Glutamatergic neuron (in vitro differentiated cells): ENCODE measurements around the gene LGSN. TPM values are rescaled to one million over a fixed set of nuclear protein-coding genes. Genes with fewer than 3 reads are reported as not detected.

ENCODE experiments used
- DNase-seq: peaks from one replicate; pipeline ENCODE4 v3.0.0; 2022
- H3K27ac Mint-ChIP-seq: one replicate; pipeline ENCODE4 v1.8.0; 2020; ENCODE audit warnings: mild to moderate bottlenecking, mixed read lengths, inconsistent platforms; ENCODE audit not compliant: unreplicated experiment
- H3K27me3 Mint-ChIP-seq: one replicate; pipeline ENCODE4 v1.8.0; 2020; ENCODE audit warnings: mild to moderate bottlenecking, moderate library complexity, mixed read lengths, inconsistent platforms; ENCODE audit not compliant: unreplicated experiment
- H3K36me3 Mint-ChIP-seq: one replicate; pipeline ENCODE4 v1.8.0; 2020; ENCODE audit warnings: mild to moderate bottlenecking, mixed read lengths, inconsistent platforms; ENCODE audit not compliant: unreplicated experiment
- H3K4me1 Mint-ChIP-seq: one replicate; pipeline ENCODE4 v1.8.0; 2020; ENCODE audit warnings: mild to moderate bottlenecking, low read depth, mixed read lengths, inconsistent platforms; ENCODE audit not compliant: unreplicated experiment
- H3K4me3 Mint-ChIP-seq: one replicate; pipeline ENCODE4 v1.8.0; 2020; ENCODE audit warnings: mild to moderate bottlenecking, mixed read lengths, inconsistent platforms; ENCODE audit not compliant: unreplicated experiment
- H3K9me3 Mint-ChIP-seq: one replicate; pipeline ENCODE4 v1.8.0; 2020; ENCODE audit warnings: mild to moderate bottlenecking, moderate library complexity, mixed read lengths, inconsistent platforms; ENCODE audit not compliant: unreplicated experiment
- total RNA-seq: library from RNA; stranded (reverse); fragmentation: NEBNext Ultra II Directional; extraction: Animal tissue kit (Norgen Biotek cat#: 25700); gene quantifications from one replicate; pipeline ENCODE4 v1.2.1, GENCODE V29; 2021; ENCODE audit not compliant: unreplicated experiment
- TF ChIP-seq, protein P1 (sequence below): fragments of 200-600 bp; sonication (generic); IDR thresholded peaks from one replicate; pipeline ENCODE4 v1.5.0; 2021; ENCODE audit not compliant: partially characterized antibody, unreplicated experiment

LGSN gene
- total RNA-seq, 1 donor from 2014 or later, result not detected

DNA sequence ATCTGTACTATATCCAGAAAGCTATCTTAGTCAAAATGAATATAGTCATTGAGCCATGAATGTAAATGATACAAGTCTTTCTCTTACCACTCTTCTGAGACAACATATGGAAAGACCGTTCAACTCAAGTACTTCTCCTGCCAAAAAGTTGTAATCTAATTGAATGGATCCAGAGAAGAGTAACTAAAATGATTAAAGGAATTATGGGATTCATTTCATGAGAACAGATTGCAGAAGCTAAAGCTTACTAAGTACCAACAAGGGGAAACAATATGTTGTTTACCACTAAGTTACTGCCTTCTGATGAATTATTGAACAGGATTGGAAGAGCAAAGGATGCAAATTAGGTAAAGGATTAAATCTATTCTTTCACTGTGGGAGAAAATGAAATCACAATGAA lies 2.0 kb upstream of the LGSN start:
- no peaks in the 10 kb centered on the region for H3K36me3 Mint-ChIP-seq
- no peaks in the 10 kb centered on the region for H3K4me1 Mint-ChIP-seq
- H3K4me3 Mint-ChIP-seq, result no peak overlapping the region
- DNase-seq, result no peak
- H3K27me3 Mint-ChIP-seq, result no peaks in the 10 kb centered on the region
- TF ChIP-seq, protein P1, sequence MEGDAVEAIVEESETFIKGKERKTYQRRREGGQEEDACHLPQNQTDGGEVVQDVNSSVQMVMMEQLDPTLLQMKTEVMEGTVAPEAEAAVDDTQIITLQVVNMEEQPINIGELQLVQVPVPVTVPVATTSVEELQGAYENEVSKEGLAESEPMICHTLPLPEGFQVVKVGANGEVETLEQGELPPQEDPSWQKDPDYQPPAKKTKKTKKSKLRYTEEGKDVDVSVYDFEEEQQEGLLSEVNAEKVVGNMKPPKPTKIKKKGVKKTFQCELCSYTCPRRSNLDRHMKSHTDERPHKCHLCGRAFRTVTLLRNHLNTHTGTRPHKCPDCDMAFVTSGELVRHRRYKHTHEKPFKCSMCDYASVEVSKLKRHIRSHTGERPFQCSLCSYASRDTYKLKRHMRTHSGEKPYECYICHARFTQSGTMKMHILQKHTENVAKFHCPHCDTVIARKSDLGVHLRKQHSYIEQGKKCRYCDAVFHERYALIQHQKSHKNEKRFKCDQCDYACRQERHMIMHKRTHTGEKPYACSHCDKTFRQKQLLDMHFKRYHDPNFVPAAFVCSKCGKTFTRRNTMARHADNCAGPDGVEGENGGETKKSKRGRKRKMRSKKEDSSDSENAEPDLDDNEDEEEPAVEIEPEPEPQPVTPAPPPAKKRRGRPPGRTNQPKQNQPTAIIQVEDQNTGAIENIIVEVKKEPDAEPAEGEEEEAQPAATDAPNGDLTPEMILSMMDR, result no peak
- H3K9me3 Mint-ChIP-seq, result peaks cover 7% of the 10 kb centered on the region
- H3K27ac Mint-ChIP-seq, result no peak overlapping the region

DNA sequence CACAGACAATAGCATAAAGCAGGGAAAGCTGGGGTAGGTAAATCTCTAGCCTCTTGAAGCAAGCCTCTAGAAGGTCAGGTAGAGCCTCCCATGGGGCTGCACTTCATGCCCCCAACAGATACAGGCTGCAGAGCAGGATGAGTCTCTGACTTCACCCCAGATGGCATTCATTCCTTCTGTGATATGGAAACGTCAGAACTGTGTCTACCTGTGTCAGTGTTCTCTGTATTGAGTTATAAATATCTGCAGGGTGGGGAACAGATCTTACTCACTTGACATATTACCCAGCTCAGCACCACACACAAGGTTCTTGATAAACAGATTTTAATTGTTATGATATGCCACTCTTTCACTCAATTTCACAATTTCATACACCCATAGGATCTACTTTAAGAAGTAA lies 2.1 kb downstream of the LGSN start:
- H3K27ac Mint-ChIP-seq, result no peak overlapping the region
- H3K36me3 Mint-ChIP-seq, result no peaks in the 10 kb centered on the region
- H3K27me3 Mint-ChIP-seq, result no peaks in the 10 kb centered on the region
- TF ChIP-seq, protein P1, result no peak
- no peak overlapping the region for H3K4me3 Mint-ChIP-seq
- DNase-seq, result no peak
- H3K9me3 Mint-ChIP-seq, result no peaks in the 10 kb centered on the region
- H3K4me1 Mint-ChIP-seq, result no peaks in the 10 kb centered on the region

DNA sequence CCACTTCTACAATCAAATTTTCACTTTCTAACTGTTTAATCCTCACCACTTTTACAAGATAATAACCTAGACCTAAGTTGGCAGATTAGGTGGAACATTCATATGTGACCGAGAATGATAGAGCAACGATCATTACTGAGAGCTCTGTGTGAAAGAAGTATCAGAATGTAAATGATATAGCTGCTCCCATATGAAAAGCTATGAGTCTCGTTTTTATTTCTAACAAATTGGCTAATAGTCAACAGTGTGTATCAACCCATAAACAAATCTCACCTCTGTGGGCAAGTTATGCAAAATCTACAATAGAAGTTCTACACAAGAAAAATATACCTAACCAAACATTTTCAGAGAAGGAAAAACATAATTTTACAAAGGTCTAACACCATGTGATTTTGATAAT lies 3.7 kb downstream of the LGSN start:
- Mint-ChIP-seq H3K36me3 (no peaks in the 10 kb centered on the region), H3K27me3 (no peaks in the 10 kb centered on the region), H3K4me1 (no peaks in the 10 kb centered on the region), H3K9me3 (no peaks in the 10 kb centered on the region), H3K4me3 (no peak overlapping the region), H3K27ac (no peak overlapping the region)
- TF ChIP-seq, protein P1, result no peak
- DNase-seq, result no peak

DNA sequence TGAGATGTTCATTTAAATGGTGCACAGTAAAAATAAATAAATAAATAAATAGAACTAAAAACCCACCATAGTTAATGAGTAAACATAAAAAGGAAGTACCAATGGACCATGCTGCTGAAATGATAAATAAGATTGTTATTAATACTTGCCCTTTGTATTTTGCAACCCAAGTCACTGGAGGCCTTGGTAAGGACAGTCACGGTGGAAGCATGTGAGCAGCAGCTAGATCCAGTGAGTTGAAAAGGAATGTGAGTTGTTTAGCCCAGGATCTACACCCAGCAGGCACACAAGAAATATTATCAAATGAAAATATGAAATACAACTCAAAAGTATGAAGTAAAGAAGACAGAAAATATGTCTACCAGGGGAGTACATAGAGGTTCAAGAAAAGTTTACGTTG lies 6.7 kb downstream of the LGSN start:
- H3K36me3 Mint-ChIP-seq, result no peaks in the 10 kb centered on the region
- TF ChIP-seq, protein P1, result no peak
- no peak overlapping the region for H3K4me3 Mint-ChIP-seq

DNA sequence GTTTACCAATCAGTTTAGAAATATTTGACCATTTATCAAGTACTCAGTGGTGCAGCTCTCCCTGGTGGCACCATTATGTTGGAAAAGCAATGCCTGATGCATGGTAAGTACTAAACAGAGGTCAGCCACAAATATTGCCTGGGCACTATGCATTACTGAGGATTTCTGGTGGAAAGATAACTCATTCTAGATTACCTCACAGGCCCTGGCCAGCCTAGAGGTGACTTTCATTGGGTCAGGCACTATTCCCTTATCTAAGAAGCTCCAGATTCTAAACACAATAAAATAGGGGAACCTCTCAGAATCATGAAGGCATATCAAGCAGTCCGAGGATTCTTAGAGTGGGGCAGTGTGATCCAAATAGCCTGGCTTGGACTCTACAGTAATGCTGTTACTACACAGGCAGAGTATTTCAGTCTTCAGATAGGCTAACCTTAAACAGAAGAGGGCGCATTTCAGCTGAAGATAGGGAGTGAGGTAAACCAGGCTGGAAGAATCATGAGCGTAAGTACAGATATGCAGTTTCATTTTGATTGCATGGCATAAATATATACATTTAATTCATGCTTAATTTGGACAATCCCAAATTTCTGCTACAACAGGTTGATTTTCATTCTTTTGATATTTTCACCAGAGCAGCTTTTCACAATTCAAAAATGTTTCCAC lies 12.1 kb downstream of the LGSN start:
- TF ChIP-seq, protein P1, result no peak
- no peaks in the 10 kb centered on the region for H3K27me3 Mint-ChIP-seq
- H3K36me3 Mint-ChIP-seq, result no peaks in the 10 kb centered on the region
- H3K4me1 Mint-ChIP-seq, result no peaks in the 10 kb centered on the region
- H3K9me3 Mint-ChIP-seq, result no peaks in the 10 kb centered on the region
- no peak overlapping the region for H3K4me3 Mint-ChIP-seq
- no peak overlapping the region for H3K27ac Mint-ChIP-seq
- no peak for DNase-seq

More for the DNA sequence above, 6.7 kb downstream of the LGSN start:
- Mint-ChIP-seq H3K4me1 (no peaks in the 10 kb centered on the region), H3K9me3 (no peaks in the 10 kb centered on the region), H3K27ac (no peak overlapping the region), H3K27me3 (no peaks in the 10 kb centered on the region)
- DNase-seq, result no peak
